Measurements from ENCODE around the gene GNAZ. TPM values are rescaled to one million over a fixed set of nuclear protein-coding genes. Genes with fewer than 3 reads are reported as not detected.

Gene GNAZ
- total RNA-seq, 4 donors from 2014 or later: 4.1 to 16.2 (median 6.5) TPM

DNA sequence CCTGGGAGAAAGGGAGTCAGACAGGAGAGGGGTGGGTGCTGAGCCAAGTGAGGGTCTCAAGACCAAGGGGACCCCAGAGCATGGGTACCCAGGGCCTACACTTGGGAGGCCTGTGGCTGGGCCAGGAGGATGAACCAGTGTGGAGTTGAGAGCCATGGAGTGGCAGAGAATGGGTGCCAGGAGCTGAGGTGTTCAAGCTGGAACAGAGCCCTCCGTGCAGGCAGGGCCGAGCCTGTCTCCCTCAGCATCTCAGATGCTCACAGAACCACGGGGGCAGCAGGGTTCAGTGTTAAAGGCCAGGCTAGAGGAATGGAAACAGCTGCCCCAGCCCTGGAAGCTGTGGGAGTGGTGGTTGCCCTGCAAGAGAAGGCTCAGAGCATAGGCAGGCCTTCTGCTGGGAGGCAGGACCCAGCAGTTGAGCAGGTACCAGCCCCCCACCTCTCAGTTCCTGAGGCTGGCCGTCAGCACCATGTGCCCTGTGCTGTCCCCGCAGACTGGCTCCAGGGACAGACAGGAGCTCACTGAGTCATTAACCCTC is 39.2 kb downstream of the GNAZ start:
- TF ChIP-seq, protein P1, sequence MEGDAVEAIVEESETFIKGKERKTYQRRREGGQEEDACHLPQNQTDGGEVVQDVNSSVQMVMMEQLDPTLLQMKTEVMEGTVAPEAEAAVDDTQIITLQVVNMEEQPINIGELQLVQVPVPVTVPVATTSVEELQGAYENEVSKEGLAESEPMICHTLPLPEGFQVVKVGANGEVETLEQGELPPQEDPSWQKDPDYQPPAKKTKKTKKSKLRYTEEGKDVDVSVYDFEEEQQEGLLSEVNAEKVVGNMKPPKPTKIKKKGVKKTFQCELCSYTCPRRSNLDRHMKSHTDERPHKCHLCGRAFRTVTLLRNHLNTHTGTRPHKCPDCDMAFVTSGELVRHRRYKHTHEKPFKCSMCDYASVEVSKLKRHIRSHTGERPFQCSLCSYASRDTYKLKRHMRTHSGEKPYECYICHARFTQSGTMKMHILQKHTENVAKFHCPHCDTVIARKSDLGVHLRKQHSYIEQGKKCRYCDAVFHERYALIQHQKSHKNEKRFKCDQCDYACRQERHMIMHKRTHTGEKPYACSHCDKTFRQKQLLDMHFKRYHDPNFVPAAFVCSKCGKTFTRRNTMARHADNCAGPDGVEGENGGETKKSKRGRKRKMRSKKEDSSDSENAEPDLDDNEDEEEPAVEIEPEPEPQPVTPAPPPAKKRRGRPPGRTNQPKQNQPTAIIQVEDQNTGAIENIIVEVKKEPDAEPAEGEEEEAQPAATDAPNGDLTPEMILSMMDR (IDR thresholded peaks at IDR 0.05; ENCODE audit: low read depth): no peak

GRCh38 chr22:23110190-23110921 is 40.0 kb downstream of the GNAZ start:
- TF ChIP-seq, protein P1 (IDR thresholded peaks at IDR 0.05; ENCODE audit: low read depth): no peak

DNA sequence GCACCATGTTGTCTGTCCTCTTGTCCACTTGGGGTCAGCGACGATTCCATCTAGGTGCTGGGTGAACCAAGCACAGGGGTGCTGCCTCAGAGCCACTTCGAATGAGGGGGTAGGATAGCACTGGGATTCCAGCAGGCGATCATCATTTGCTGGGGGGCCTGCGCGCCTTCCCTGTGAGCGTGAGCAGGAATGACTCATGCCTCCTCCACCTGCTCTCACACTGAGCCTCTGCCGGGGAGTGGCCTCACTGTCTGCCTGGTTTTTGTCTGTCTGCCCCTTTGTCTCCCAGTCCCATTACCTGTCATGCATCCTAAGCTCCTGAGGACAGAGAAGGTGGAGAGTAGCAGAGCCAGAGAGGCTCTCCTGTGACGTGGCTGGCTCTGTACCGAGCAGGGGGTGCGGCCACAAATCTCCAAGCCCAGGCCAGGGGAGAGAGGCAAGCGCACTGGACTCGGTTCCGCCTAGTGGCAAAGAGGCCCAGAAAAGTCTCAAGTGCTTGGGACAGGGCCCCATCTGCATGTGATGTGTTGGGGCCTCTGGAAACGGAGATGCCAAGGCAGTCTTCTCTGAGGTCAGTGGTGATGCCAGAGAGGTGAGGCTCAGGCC is 40.7 kb downstream of the GNAZ start:
- TF ChIP-seq, protein P1 (IDR thresholded peaks at IDR 0.05; ENCODE audit: low read depth): no peak

- TF ChIP-seq, protein P1 (IDR thresholded peaks at IDR 0.05; ENCODE audit: low read depth): no peak
Measured at GRCh38 chr22:23112472-23113012, 42.2 kb downstream of the GNAZ start.

DNA sequence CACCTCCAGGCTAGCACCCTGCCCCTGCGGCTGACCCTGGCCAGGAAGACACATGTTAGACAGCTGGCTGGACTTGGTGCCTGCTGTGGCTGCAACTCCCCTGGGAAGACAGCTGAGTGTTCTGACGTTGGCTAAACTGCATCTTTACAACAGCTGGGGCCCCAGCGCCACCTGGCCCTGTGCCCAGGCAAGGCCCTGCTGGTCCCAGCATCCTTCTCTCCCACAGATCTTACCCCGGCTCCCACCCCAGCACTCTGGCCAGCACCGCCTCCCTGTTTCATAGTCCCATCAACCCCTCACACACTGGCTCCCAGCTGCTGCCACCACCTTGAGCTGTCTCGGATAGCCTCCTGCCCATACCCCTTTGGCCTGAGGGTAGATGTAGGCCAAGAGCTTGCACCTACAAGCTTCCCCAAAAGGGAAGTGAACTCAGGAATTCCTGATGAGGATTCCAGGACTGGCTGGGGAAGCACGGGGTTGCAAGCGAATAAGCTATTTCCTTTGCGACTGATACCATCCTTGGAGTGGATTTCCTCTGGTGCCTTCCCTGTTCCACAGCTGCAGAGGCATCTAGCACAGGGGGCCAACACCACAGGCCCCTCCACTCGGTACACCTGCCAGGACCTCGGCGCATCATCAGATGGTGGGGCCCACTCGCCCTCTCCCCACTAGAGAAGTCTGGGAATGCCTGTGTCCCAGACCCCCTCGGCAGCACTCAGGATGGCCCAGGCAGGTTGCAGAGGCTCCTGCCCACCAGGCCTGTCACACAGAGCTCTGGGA is 42.9 kb downstream of the GNAZ start:
- TF ChIP-seq, protein P1 (IDR thresholded peaks at IDR 0.05; ENCODE audit: low read depth): no peak

DNA sequence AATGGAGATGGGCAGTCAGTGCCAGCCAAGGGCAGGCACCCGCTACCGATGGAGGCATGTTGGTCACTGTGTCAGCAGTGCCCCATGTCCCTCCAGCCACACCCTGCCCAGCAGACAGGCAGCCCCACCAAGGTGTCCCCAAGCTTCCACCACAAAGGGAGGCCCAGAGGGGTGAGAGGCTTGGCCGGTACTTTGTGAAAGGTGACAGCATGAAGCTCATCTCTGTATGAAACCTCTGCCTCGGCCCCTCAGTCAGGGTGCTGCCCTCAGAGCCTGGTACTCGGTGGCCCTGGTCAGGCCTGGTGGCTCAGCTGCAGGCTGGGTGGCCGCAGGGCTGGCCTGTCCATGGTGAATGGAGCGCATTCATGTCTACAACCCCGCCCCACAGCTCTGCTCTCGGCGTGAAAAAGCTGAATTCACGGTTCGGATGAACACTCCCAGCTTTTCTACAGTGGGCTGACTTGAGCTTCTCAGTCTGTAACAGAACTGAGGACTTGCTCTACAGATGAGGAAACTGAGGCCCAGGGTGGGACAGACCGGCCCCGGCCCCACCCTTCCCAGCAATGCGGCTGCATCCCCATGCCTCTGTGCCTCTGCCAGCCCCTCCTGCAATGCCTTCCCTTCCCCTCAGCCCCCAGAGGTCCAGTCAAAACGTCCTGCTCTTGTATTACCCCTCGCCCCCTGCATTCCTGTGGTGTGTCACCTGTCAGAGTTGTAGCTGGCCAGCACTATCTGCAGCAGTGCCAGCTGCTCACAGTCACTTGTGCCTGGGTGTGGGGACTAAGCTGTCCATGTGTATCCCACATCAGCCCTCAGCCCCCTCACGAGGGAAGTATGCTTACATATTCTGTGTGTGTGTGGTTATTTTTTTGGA is 43.8 kb downstream of the GNAZ start:
- TF ChIP-seq, protein P1 (IDR thresholded peaks at IDR 0.05; ENCODE audit: low read depth): no peak
